ENCODE measurements around the gene TDRKH. TPM values are rescaled to one million over a fixed set of nuclear protein-coding genes. Genes with fewer than 3 reads are reported as not detected.

The TDRKH gene
- total and polyA plus RNA-seq, 2 experiments from 2014 or later, result 10.2 to 25.6 TPM

DNA sequence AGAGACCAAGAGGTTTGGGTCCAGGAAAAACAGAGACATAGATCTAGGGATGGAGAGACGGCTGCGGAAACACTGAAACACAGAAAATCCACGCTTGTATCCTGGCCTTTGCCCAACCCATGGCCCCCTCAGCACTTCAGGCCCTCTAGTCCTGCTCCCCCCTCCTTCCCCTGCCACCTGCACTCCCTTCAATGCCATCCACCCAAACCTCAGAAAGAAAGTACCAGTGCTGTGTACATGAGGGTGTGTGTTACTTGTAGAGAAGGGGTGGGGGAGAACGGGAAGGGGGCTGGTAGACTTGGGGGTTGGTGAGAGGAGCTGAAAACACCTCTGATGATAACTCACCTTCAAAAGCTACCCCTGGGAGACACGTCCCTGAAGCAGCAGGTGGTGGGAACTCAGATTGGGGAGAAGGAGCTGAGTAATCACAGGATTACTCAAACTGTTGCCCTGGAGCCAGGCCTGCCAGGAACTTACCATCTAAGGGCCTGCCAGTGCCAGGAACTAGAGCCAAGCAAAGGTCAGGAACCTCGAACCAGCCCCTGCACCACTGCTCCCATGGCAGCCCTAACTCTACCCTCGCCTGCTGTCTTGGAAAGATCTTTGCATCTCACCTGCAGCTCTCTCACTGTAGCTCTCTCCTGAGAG, 29.8 kb upstream of the TDRKH start (continued):
- TF ChIP-seq, protein P1, sequence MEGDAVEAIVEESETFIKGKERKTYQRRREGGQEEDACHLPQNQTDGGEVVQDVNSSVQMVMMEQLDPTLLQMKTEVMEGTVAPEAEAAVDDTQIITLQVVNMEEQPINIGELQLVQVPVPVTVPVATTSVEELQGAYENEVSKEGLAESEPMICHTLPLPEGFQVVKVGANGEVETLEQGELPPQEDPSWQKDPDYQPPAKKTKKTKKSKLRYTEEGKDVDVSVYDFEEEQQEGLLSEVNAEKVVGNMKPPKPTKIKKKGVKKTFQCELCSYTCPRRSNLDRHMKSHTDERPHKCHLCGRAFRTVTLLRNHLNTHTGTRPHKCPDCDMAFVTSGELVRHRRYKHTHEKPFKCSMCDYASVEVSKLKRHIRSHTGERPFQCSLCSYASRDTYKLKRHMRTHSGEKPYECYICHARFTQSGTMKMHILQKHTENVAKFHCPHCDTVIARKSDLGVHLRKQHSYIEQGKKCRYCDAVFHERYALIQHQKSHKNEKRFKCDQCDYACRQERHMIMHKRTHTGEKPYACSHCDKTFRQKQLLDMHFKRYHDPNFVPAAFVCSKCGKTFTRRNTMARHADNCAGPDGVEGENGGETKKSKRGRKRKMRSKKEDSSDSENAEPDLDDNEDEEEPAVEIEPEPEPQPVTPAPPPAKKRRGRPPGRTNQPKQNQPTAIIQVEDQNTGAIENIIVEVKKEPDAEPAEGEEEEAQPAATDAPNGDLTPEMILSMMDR (conservative IDR thresholded peaks at IDR 0.05; ENCODE audit: low read depth in 2 of 2), result no peak
- TF ChIP-seq EZH2 (IDR thresholded peaks at IDR 0.05; ENCODE audit: low read depth, unreplicated experiment) (no peak), JUNB (IDR thresholded peaks at IDR 0.05; ENCODE audit: unreplicated experiment) (no peak), ZNF331 (CRISPR knock-in tag; IDR thresholded peaks at IDR 0.05; ENCODE audit: low read depth) (no peak)
- TF ChIP-seq, protein P2, sequence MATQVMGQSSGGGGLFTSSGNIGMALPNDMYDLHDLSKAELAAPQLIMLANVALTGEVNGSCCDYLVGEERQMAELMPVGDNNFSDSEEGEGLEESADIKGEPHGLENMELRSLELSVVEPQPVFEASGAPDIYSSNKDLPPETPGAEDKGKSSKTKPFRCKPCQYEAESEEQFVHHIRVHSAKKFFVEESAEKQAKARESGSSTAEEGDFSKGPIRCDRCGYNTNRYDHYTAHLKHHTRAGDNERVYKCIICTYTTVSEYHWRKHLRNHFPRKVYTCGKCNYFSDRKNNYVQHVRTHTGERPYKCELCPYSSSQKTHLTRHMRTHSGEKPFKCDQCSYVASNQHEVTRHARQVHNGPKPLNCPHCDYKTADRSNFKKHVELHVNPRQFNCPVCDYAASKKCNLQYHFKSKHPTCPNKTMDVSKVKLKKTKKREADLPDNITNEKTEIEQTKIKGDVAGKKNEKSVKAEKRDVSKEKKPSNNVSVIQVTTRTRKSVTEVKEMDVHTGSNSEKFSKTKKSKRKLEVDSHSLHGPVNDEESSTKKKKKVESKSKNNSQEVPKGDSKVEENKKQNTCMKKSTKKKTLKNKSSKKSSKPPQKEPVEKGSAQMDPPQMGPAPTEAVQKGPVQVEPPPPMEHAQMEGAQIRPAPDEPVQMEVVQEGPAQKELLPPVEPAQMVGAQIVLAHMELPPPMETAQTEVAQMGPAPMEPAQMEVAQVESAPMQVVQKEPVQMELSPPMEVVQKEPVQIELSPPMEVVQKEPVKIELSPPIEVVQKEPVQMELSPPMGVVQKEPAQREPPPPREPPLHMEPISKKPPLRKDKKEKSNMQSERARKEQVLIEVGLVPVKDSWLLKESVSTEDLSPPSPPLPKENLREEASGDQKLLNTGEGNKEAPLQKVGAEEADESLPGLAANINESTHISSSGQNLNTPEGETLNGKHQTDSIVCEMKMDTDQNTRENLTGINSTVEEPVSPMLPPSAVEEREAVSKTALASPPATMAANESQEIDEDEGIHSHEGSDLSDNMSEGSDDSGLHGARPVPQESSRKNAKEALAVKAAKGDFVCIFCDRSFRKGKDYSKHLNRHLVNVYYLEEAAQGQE (IDR thresholded peaks at IDR 0.05; ENCODE audit: unreplicated experiment), result no peak

DNA sequence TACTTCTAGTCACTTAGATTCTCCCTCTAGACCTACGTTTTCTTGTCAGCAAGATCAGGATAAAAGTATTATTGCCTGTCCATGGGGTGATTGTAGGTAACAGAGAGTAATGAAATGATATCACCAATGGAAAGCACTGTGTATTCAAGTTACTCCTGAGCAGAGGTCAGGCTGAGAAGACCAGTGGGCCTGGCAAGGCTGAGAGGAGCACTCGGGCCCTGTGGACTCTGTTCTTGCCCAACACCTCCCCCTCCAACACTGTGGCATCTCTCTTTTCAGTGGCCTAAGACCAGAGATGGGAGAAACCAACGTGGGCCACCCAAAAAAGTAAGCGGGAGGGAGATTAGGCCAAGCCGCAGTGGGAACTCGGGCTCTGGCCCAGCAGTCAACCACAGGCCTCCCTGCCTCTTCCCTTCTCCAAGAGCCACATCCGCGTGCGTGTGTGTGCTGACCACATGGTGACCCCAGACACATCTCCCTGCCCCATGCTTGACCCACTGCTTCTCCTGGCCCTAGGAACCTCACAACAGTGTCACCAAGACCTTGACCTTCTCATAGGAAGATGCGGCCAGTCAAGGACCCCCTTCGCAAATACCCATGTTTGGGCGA, 29.0 kb upstream of the TDRKH start:
- Mint-ChIP-seq H3K4me3 (no peak overlapping the region), H3K27ac (no peak overlapping the region), H3K4me1 (peaks cover 9% of the 10 kb centered on the region), H3K36me3 (ENCODE audit: low read depth) (no peaks in the 10 kb centered on the region), H3K27me3 (ENCODE audit: insufficient read depth, low read depth, poor library complexity) (peaks cover 23% of the 10 kb centered on the region), H3K9me3 (no peaks in the 10 kb centered on the region)
- Histone ChIP-seq H3K9me2 (ENCODE audit: insufficient read depth) (no peaks in the 10 kb centered on the region), H3K27ac (ENCODE audit: low read depth) (no peak overlapping the region), H3K4me1 (ENCODE audit: insufficient read depth) (no peaks in the 10 kb centered on the region), H3F3A (replicated peaks; ENCODE audit: low read depth) (no peaks in the 10 kb centered on the region), H3K4me3 (no peak overlapping the region), H3K79me2 (replicated peaks; ENCODE audit: insufficient read depth) (no peaks in the 10 kb centered on the region), H4K20me1 (replicated peaks; ENCODE audit: insufficient read depth) (no peaks in the 10 kb centered on the region), H3K4me2 (no peak overlapping the region), H3K27me3 (ENCODE audit: insufficient read depth) (no peaks in the 10 kb centered on the region), H3K36me3 (ENCODE audit: insufficient read depth) (no peaks in the 10 kb centered on the region), H2AFZ (no peak overlapping the region)
- DNase-seq (ENCODE audit: low spot score) (no peak), ATAC-seq (no peak)
- TF ChIP-seq CREB1 (CRISPR knock-in tag; IDR thresholded peaks at IDR 0.05; ENCODE audit: low read depth) (no peak), JUNB (IDR thresholded peaks at IDR 0.05; ENCODE audit: unreplicated experiment) (no peak), NANOG (IDR thresholded peaks at IDR 0.05; ENCODE audit: borderline replicate concordance) (no peak), EZH2 (IDR thresholded peaks at IDR 0.05; ENCODE audit: low read depth, unreplicated experiment) (no peak)
- TF ChIP-seq, protein P3, sequence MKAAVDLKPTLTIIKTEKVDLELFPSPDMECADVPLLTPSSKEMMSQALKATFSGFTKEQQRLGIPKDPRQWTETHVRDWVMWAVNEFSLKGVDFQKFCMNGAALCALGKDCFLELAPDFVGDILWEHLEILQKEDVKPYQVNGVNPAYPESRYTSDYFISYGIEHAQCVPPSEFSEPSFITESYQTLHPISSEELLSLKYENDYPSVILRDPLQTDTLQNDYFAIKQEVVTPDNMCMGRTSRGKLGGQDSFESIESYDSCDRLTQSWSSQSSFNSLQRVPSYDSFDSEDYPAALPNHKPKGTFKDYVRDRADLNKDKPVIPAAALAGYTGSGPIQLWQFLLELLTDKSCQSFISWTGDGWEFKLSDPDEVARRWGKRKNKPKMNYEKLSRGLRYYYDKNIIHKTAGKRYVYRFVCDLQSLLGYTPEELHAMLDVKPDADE (IDR thresholded peaks at IDR 0.05), result no peak
- TF ChIP-seq, protein P4, sequence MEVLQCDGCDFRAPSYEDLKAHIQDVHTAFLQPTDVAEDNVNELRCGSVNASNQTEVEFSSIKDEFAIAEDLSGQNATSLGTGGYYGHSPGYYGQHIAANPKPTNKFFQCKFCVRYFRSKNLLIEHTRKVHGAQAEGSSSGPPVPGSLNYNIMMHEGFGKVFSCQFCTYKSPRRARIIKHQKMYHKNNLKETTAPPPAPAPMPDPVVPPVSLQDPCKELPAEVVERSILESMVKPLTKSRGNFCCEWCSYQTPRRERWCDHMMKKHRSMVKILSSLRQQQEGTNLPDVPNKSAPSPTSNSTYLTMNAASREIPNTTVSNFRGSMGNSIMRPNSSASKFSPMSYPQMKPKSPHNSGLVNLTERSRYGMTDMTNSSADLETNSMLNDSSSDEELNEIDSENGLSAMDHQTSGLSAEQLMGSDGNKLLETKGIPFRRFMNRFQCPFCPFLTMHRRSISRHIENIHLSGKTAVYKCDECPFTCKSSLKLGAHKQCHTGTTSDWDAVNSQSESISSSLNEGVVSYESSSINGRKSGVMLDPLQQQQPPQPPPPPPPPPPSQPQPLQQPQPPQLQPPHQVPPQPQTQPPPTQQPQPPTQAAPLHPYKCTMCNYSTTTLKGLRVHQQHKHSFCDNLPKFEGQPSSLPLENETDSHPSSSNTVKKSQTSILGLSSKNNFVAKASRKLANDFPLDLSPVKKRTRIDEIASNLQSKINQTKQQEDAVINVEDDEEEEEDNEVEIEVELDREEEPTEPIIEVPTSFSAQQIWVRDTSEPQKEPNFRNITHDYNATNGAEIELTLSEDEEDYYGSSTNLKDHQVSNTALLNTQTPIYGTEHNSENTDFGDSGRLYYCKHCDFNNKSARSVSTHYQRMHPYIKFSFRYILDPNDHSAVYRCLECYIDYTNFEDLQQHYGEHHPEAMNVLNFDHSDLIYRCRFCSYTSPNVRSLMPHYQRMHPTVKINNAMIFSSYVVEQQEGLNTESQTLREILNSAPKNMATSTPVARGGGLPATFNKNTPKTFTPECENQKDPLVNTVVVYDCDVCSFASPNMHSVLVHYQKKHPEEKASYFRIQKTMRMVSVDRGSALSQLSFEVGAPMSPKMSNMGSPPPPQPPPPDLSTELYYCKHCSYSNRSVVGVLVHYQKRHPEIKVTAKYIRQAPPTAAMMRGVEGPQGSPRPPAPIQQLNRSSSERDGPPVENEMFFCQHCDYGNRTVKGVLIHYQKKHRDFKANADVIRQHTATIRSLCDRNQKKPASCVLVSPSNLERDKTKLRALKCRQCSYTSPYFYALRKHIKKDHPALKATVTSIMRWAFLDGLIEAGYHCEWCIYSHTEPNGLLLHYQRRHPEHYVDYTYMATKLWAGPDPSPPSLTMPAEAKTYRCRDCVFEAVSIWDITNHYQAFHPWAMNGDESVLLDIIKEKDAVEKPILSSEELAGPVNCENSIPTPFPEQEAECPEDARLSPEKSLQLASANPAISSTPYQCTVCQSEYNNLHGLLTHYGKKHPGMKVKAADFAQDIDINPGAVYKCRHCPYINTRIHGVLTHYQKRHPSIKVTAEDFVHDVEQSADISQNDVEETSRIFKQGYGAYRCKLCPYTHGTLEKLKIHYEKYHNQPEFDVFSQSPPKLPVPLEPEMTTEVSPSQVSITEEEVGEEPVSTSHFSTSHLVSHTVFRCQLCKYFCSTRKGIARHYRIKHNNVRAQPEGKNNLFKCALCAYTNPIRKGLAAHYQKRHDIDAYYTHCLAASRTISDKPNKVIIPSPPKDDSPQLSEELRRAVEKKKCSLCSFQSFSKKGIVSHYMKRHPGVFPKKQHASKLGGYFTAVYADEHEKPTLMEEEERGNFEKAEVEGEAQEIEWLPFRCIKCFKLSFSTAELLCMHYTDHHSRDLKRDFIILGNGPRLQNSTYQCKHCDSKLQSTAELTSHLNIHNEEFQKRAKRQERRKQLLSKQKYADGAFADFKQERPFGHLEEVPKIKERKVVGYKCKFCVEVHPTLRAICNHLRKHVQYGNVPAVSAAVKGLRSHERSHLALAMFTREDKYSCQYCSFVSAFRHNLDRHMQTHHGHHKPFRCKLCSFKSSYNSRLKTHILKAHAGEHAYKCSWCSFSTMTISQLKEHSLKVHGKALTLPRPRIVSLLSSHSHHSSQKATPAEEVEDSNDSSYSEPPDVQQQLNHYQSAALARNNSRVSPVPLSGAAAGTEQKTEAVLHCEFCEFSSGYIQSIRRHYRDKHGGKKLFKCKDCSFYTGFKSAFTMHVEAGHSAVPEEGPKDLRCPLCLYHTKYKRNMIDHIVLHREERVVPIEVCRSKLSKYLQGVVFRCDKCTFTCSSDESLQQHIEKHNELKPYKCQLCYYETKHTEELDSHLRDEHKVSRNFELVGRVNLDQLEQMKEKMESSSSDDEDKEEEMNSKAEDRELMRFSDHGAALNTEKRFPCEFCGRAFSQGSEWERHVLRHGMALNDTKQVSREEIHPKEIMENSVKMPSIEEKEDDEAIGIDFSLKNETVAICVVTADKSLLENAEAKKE (CRISPR knock-in tag; IDR thresholded peaks at IDR 0.05), result no peak

Measured in GM23338 (cell line).